T-helper 17 cell (primary cell): ENCODE measurements around the gene TRIM37. TPM values are rescaled to one million over a fixed set of nuclear protein-coding genes. Genes with fewer than 3 reads are reported as not detected.

ENCODE experiments used
- ATAC-seq: fragments of 150-1000 bp; cut with Tn5 transposase; 2 replicates; pipeline ENCODE4 v1.10.0; 2021; ENCODE audit warnings: mild to moderate bottlenecking, moderate library complexity
- DNase-seq, 3 donors: peaks; one replicate each; pipeline versions ENCODE4 v3.0.0 to v3.0.0-alpha.2; 2020 to 2021
- H3K9me3 ChIP-seq: one replicate; pipeline ENCODE4 v1.7.0; 2013; ENCODE audit warnings: low read length, mild to moderate bottlenecking; ENCODE audit not compliant: control insufficient read depth, poor library complexity, severe bottlenecking
- H3K27ac Mint-ChIP-seq: one replicate; pipeline ENCODE4 v1.8.0; 2022; ENCODE audit warnings: mild to moderate bottlenecking, moderate library complexity, mixed read lengths
- H3K27me3 Mint-ChIP-seq: one replicate; pipeline ENCODE4 v1.8.0; 2022; ENCODE audit warnings: mixed read lengths
- H3K36me3 Mint-ChIP-seq: one replicate; pipeline ENCODE4 v1.8.0; 2022; ENCODE audit warnings: low read depth, mixed read lengths
- H3K4me1 Mint-ChIP-seq: one replicate; pipeline ENCODE4 v1.8.0; 2022; ENCODE audit warnings: mild to moderate bottlenecking, mixed read lengths
- H3K4me3 Mint-ChIP-seq: one replicate; pipeline ENCODE4 v1.8.0; 2022; ENCODE audit warnings: mild to moderate bottlenecking, moderate library complexity, mixed read lengths
- total RNA-seq, 4 donors: library from RNA in 2 of 4; stranded (reverse) in 2 of 4; gene quantifications; one replicate each; pipeline ENCODE4 v1.2.3 and lab custom pipeline; 2022 to 2026

TRIM37 gene
- total RNA-seq, 2 donors from 2014 or later = 24.1 to 26.1 TPM

- no peak for ATAC-seq
- DNase-seq = no peak
- no peak overlapping the region for H3K27ac Mint-ChIP-seq
- peaks cover 5% of the 10 kb centered on the region for H3K4me1 Mint-ChIP-seq
- no peak overlapping the region for H3K4me3 Mint-ChIP-seq
- H3K27me3 Mint-ChIP-seq = no peaks in the 10 kb centered on the region
- H3K36me3 Mint-ChIP-seq = peaks cover 2% of the 10 kb centered on the region
- no peaks in the 10 kb centered on the region for H3K9me3 ChIP-seq
Observed at GRCh38 chr17:59007995-59008394, 98.7 kb downstream of the TRIM37 start.

DNA sequence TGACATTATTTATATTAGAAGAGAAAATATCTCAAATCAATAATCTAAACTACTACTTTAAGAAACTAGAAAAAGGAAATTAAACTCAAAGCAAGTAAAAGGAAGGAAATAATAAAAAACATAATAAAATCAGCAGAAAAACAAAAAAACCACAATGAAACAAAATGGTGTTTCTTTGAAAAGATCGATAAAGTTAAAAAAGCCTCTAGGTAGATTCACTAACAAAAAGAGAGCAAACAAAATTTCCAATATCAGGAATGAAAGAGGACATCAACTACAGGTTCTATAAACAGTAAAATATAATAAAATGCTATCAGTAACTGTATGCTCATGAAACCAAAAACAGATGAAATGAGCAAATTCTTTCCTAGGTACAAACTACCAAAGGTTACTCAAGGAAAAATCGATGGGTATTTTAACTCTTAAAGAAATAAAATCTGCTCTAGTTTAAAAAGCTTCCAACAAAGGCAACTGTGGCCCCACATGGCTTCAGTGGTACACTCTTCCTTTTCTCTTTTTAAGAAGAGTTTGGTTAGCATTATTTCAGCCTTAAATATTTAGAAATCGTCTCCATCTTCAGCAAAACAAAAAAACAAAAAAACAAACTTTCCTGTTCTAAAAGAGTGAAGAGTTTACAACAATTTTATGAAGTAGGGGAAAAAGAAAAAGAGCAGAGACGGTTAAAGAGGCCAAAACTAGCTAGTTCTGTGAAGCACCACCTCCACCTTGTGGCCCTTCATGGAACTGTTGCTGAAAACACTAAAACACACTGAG is 102.2 kb downstream of the TRIM37 start:
- Mint-ChIP-seq H3K27ac (peak overlapping the region; percentile 63), H3K4me3 (no peak overlapping the region), H3K4me1 (peaks cover 12% of the 10 kb centered on the region), H3K36me3 (no peaks in the 10 kb centered on the region), H3K27me3 (no peaks in the 10 kb centered on the region)
- H3K9me3 ChIP-seq = no peaks in the 10 kb centered on the region
- ATAC-seq (peak; percentile 65), DNase-seq (peak; percentile 31 to 60 (median 39))

- Mint-ChIP-seq H3K4me3 (peak overlapping the region; percentile 41), H3K36me3 (no peaks in the 10 kb centered on the region), H3K27ac (peak overlapping the region; percentile 63), H3K27me3 (no peaks in the 10 kb centered on the region), H3K4me1 (peaks cover 13% of the 10 kb centered on the region)
- ATAC-seq = no peak
- no peak for DNase-seq
- H3K9me3 ChIP-seq = no peaks in the 10 kb centered on the region
Observed at GRCh38 chr17:59003860-59004259, 102.8 kb downstream of the TRIM37 start.

DNA sequence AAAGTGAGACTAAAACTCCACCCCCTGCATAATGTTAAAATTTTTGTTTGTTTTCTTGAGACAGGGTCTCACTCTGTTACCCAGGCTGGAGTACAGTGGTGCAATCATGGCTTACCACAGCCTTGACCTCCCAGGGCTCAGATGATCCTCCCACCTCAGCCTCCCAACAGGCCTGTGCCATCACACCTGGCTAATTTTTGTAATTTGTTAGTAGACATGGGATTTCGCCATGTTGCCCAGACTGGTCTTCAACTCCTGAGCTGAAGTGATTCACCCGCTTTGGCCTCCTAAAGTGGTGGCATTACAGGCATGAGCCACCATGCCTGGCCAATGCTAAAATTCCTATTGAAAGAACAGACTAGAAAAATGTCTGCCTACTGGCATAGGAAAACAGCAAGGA is 103.8 kb downstream of the TRIM37 start:
- Mint-ChIP-seq H3K36me3 (no peaks in the 10 kb centered on the region), H3K27me3 (no peaks in the 10 kb centered on the region), H3K4me3 (no peak overlapping the region), H3K4me1 (peaks cover 13% of the 10 kb centered on the region), H3K27ac (peak overlapping the region; percentile 63)
- no peaks in the 10 kb centered on the region for H3K9me3 ChIP-seq
- DNase-seq (no peak), ATAC-seq (no peak)

DNA sequence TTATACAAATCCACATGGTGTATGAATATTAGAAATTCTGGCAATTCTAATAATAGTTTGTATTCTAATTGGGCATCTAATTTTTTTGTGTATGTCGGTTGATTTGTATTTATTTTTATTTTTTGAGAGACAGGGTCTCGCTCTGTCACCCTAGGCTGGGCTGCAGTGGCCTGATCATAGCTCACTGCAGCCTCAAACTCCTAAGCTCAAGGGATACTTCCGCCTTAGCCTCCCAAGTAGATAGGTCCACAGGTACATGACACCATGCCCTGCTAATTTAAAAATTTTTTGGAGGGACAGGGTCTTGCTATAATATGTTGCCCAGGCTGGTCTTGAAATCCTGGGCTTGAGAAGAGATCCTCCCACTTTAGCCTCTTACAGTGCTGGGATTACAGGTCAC is 104.6 kb downstream of the TRIM37 start:
- no peaks in the 10 kb centered on the region for H3K9me3 ChIP-seq
- Mint-ChIP-seq H3K36me3 (no peaks in the 10 kb centered on the region), H3K27me3 (no peaks in the 10 kb centered on the region), H3K27ac (peak overlapping the region; percentile 93), H3K4me1 (peaks cover 13% of the 10 kb centered on the region), H3K4me3 (no peak overlapping the region)
- DNase-seq (no peak), ATAC-seq (no peak)

GRCh38 chr17:59001158-59001814 is 105.4 kb downstream of the TRIM37 start:
- peak overlapping the region; percentile 93 for H3K27ac Mint-ChIP-seq
- peak; percentile 31 to 40 (median 37) for DNase-seq
- peak overlapping the region; percentile 84 for H3K4me3 Mint-ChIP-seq
- no peaks in the 10 kb centered on the region for H3K36me3 Mint-ChIP-seq
- ATAC-seq = peak; percentile 98
- no peaks in the 10 kb centered on the region for H3K9me3 ChIP-seq
- H3K4me1 Mint-ChIP-seq = peaks cover 13% of the 10 kb centered on the region
- no peaks in the 10 kb centered on the region for H3K27me3 Mint-ChIP-seq

- DNase-seq = no peak
- Mint-ChIP-seq H3K4me3 (no peak overlapping the region), H3K27ac (no peak overlapping the region), H3K36me3 (no peaks in the 10 kb centered on the region), H3K27me3 (no peaks in the 10 kb centered on the region), H3K4me1 (peaks cover 13% of the 10 kb centered on the region)
- H3K9me3 ChIP-seq = no peaks in the 10 kb centered on the region
- no peak for ATAC-seq
Observed at GRCh38 chr17:59000022-59000421, 106.7 kb downstream of the TRIM37 start.

DNA sequence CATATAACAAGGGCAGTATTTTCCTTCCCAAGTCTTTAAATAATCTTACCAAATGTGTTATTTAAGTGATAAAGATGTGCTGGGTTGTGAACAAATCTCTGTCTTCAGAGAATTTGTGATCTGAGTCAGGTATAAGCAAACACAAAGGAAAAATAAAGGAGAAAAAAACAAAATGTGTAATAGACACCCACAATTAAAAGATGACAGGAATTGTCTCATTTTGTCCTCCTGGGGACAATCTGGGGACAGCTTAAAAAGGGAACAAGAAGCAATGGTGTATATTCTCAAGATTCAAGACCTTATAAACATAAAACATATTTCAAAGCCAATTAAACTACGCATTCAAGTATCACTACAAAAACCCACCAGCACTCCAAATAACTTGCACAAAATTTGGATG is 107.2 kb downstream of the TRIM37 start:
- Mint-ChIP-seq H3K4me3 (no peak overlapping the region), H3K27me3 (no peaks in the 10 kb centered on the region), H3K27ac (peak overlapping the region; percentile 16), H3K36me3 (no peaks in the 10 kb centered on the region), H3K4me1 (peaks cover 10% of the 10 kb centered on the region)
- no peak for ATAC-seq
- no peak for DNase-seq
- H3K9me3 ChIP-seq = no peaks in the 10 kb centered on the region

GRCh38 chr17:58998871-58999270 is 107.8 kb downstream of the TRIM37 start:
- H3K4me1 Mint-ChIP-seq = peaks cover 9% of the 10 kb centered on the region
- no peaks in the 10 kb centered on the region for H3K27me3 Mint-ChIP-seq
- DNase-seq = no peak
- no peak overlapping the region for H3K4me3 Mint-ChIP-seq
- no peak for ATAC-seq
- H3K36me3 Mint-ChIP-seq = no peaks in the 10 kb centered on the region
- H3K27ac Mint-ChIP-seq = no peak overlapping the region
- H3K9me3 ChIP-seq = no peaks in the 10 kb centered on the region

DNA sequence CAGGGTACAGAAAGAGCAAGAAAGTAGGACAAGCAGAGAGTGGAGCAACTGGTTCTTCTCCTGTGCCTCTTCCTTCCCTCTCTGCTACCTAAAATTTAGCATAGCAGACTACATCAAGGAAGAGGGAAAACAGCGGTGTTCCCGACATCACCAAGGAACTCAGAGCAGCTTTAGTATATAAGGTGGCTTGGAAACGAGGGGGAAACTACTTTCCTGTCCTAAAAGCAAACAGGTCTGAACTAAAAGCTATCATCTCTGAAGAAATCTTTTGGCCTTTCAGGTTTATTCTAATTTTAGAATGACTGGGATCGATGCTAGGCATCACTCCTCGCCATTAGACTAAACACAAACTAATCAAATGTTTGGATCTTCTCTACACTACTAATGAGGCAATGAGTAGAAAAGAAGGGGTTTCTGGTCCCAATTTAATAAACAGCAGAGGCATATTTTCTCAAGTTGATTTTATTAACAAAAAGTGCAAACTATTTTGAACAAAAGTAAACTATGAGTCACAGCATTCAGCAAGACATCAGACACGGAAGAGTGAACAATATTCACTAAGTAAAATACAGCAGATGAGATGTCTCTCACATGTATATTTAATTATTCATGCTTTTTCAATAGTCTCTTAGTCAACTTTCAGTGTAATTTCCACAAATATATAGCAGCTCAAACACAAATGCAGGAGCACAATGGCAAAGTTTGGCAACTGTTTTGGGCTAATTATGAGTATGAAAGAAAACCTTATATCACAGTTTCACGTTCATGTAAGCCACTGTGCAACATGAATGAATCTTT is 108.7 kb downstream of the TRIM37 start:
- H3K4me1 Mint-ChIP-seq = peaks cover 12% of the 10 kb centered on the region
- no peak overlapping the region for H3K4me3 Mint-ChIP-seq
- no peaks in the 10 kb centered on the region for H3K9me3 ChIP-seq
- H3K36me3 Mint-ChIP-seq = peaks cover 4% of the 10 kb centered on the region
- ATAC-seq = no peak
- H3K27ac Mint-ChIP-seq = peak overlapping the region; percentile 37
- no peaks in the 10 kb centered on the region for H3K27me3 Mint-ChIP-seq
- no peak for DNase-seq

DNA sequence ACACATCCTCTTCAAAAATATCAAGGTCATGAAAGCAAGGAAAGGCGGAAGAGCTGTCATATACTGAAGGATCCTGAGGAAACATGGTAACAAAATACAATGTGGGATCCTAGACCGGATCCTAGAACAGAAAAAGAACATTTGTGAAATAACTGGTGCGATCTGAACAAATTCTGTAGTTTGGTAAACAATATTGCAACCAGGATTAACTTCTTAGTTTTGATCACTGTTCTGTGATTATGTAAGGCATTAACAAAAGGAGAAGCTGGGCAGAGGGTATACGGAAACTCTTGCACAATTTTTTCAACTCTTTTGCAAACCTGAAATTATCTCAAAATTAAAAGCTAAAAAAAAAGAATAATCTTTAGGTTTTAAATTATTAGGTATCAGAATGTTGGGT is 109.7 kb downstream of the TRIM37 start:
- no peak for ATAC-seq

GRCh38 chr17:58995247-58995940 is 111.3 kb downstream of the TRIM37 start:
- no peak for ATAC-seq
- H3K9me3 ChIP-seq = no peaks in the 10 kb centered on the region
- Mint-ChIP-seq H3K27me3 (no peaks in the 10 kb centered on the region), H3K4me3 (no peak overlapping the region), H3K27ac (no peak overlapping the region), H3K4me1 (peaks cover 6% of the 10 kb centered on the region), H3K36me3 (peaks cover 4% of the 10 kb centered on the region)
- no peak for DNase-seq

More for the DNA sequence above, 109.7 kb downstream of the TRIM37 start:
- Mint-ChIP-seq H3K4me1 (peaks cover 12% of the 10 kb centered on the region), H3K27me3 (no peaks in the 10 kb centered on the region), H3K4me3 (no peak overlapping the region), H3K27ac (peak overlapping the region; percentile 37), H3K36me3 (peaks cover 4% of the 10 kb centered on the region)
- no peaks in the 10 kb centered on the region for H3K9me3 ChIP-seq
- DNase-seq = no peak

- DNase-seq = no peak
- Mint-ChIP-seq H3K27ac (peak overlapping the region; percentile 21), H3K4me3 (no peak overlapping the region), H3K4me1 (peaks cover 8% of the 10 kb centered on the region), H3K36me3 (peaks cover 4% of the 10 kb centered on the region), H3K27me3 (no peaks in the 10 kb centered on the region)
- no peak for ATAC-seq
- H3K9me3 ChIP-seq = no peaks in the 10 kb centered on the region
Observed at GRCh38 chr17:58993311-58993710, 113.4 kb downstream of the TRIM37 start.
